OCI-LY7 (cell line): ENCODE measurements around the gene NISCH. TPM values are rescaled to one million over a fixed set of nuclear protein-coding genes. Genes with fewer than 3 reads are reported as not detected.

ENCODE experiments used
- BruUV-seq: library from RNA; stranded (reverse); fragments of 400-500 nt; replicated peaks from 2 replicates; lab custom pipeline; 2021; lab: Mats Ljungman, UMichigan
- CTCF ChIA-PET: fragments of 300-600 bp; sonication (Branson Sonifier 250); formaldehyde crosslinking; loops from one replicate; lab custom pipeline; 2022; ENCODE audit warnings: antibody characterized with exemption; ENCODE audit not compliant: unreplicated experiment; lab: Charles Lee
- POLR2A ChIA-PET: fragments of 300-600 bp; sonication (Branson Sonifier 250); formaldehyde crosslinking; loops from one replicate; lab custom pipeline; 2022; ENCODE audit warnings: antibody characterized with exemption; lab: Charles Lee
- DNase-seq: peaks from one replicate; pipeline ENCODE4 v3.0.0-alpha.2; 2015; ENCODE audit warnings: low spot score
- H2AFZ ChIP-seq: fragments of 200-600 bp; sonication (generic), shearing (Covaris generic); 2 replicates; pipeline ENCODE4 v1.6.1; 2014; ENCODE audit warnings: mild to moderate bottlenecking, antibody characterized with exemption, low read length, moderate library complexity
- H3K27ac ChIP-seq: fragments of 200-600 bp; sonication (generic); 2 replicates; pipeline ENCODE4 v1.5.1; 2014; ENCODE audit warnings: mixed run types, low read depth, mild to moderate bottlenecking, moderate library complexity, low read length, inconsistent platforms; ENCODE audit not compliant: poor library complexity, severe bottlenecking
- H3K36me3 ChIP-seq: fragments of 200-600 bp; sonication (generic); 2 replicates; pipeline ENCODE4 v1.6.1; 2014; ENCODE audit warnings: mild to moderate bottlenecking, antibody characterized with exemption, low read length, moderate library complexity, mixed read lengths; ENCODE audit not compliant: insufficient read depth
- H3K4me1 ChIP-seq: fragments of 200-600 bp; sonication (generic); 2 replicates; pipeline ENCODE4 v1.5.1; 2014; ENCODE audit warnings: mild to moderate bottlenecking, low read length; ENCODE audit not compliant: insufficient read depth, poor library complexity, severe bottlenecking
- H3K4me2 ChIP-seq: fragments of 200-600 bp; sonication (generic); 2 replicates; pipeline ENCODE4 v1.6.1; 2014; ENCODE audit warnings: mild to moderate bottlenecking, low read length
- H3K4me3 ChIP-seq: fragments of 200-600 bp; sonication (generic); 2 replicates; pipeline ENCODE4 v1.5.1; 2014; ENCODE audit warnings: mild to moderate bottlenecking, low read depth, low read length; ENCODE audit not compliant: poor library complexity, severe bottlenecking
- H3K79me2 ChIP-seq: fragments of 200-600 bp; sonication (generic); 2 replicates; pipeline ENCODE4 v1.6.1; 2016; ENCODE audit warnings: low read depth, mild to moderate bottlenecking, low read length, moderate library complexity, mixed read lengths; ENCODE audit not compliant: insufficient read depth
- H3K9me2 ChIP-seq: fragments of 200-600 bp; sonication (generic); 2 replicates; pipeline ENCODE4 v1.6.1; 2016; ENCODE audit warnings: mild to moderate bottlenecking, low read length, mixed read lengths; ENCODE audit not compliant: insufficient read depth
- H3K9me3 ChIP-seq: fragments of 200-600 bp; sonication (generic); 2 replicates; pipeline ENCODE4 v1.6.1; 2014; ENCODE audit warnings: mild to moderate bottlenecking, mixed run types, low read length, mixed read lengths
- H4K20me1 ChIP-seq: fragments of 200-600 bp; sonication (generic); 2 replicates; pipeline ENCODE4 v1.6.1; 2014; ENCODE audit warnings: mild to moderate bottlenecking, antibody characterized with exemption, low read length, moderate library complexity, mixed read lengths; ENCODE audit not compliant: insufficient read depth
- CTCF ChIP-seq: fragments of 200-600 bp; sonication (generic); conservative IDR thresholded peaks from 2 replicates; pipeline ENCODE4 v1.5.1; 2014; ENCODE audit warnings: mild to moderate bottlenecking, antibody characterized with exemption, low read length, moderate library complexity, mixed read lengths
- EZH2phosphoT487 ChIP-seq: fragments of 200-600 bp; sonication (generic); IDR thresholded peaks from 2 replicates; pipeline ENCODE4 v1.6.1; 2018; ENCODE audit warnings: low read depth, borderline replicate concordance, mild to moderate bottlenecking, mixed run types, antibody characterized with exemption, low read length, moderate library complexity, mixed read lengths
- intact Hi-C: fragments of 100-400 bp; cut with micrococcal nuclease; formaldehyde crosslinking; loops from one replicate; pipeline ENCODE4 v1.10.0; 2022; ENCODE audit not compliant: unreplicated experiment
- total RNA-seq, 2 experiments: library from RNA; depleted of rRNA in 1 of 2; stranded (reverse); fragments of >200 nt in 1 of 2; shearing (Covaris generic) in 1 of 2; gene quantifications; 2 replicates each; pipeline ENCODE4 v1.2.3, GENCODE V29; 2014 to 2022

NISCH gene
- total RNA-seq, 2 experiments from 2014 or later = 60.5 to 73.3 TPM

- ChIA-PET POLR2A (no interaction called here), CTCF (no interaction called here)
- no peaks in the 10 kb centered on the region for H4K20me1 ChIP-seq
- H3K4me3 ChIP-seq = no peak overlapping the region
- H3K9me3 ChIP-seq = no peaks in the 10 kb centered on the region
- DNase-seq = no peak
- intact Hi-C loops = no loop called here
- peaks cover under 1% of the 10 kb centered on the region for H3K4me1 ChIP-seq
- no peaks in the 10 kb centered on the region for H3K79me2 ChIP-seq
- TF ChIP-seq CTCF (no peak), EZH2phosphoT487 (no peak)
- no peak overlapping the region for H3K27ac ChIP-seq
- H3K36me3 ChIP-seq = no peaks in the 10 kb centered on the region
- BruUV-seq = no TSS peak
- no peaks in the 10 kb centered on the region for H3K9me2 ChIP-seq
- H2AFZ ChIP-seq = no peak overlapping the region
- no peak overlapping the region for H3K4me2 ChIP-seq
Measured at GRCh38 chr3:52429779-52430415, 25.5 kb upstream of the NISCH start.

- Histone ChIP-seq H3K79me2 (no peaks in the 10 kb centered on the region), H3K4me3 (no peak overlapping the region), H3K27ac (no peak overlapping the region), H3K4me2 (no peak overlapping the region), H2AFZ (no peak overlapping the region), H3K9me3 (no peaks in the 10 kb centered on the region), H3K4me1 (peaks cover 6% of the 10 kb centered on the region), H3K9me2 (no peaks in the 10 kb centered on the region), H3K36me3 (no peaks in the 10 kb centered on the region), H4K20me1 (no peaks in the 10 kb centered on the region)
- intact Hi-C loops = no loop called here
- BruUV-seq = no TSS peak
- ChIA-PET CTCF (no interaction called here), POLR2A (no interaction called here)
- DNase-seq = no peak
- TF ChIP-seq EZH2phosphoT487 (no peak), CTCF (no peak)
Measured at GRCh38 chr3:52430416-52430810, 25.0 kb upstream of the NISCH start.
